Adipocyte (in vitro differentiated cells): ENCODE measurements around the gene LIMCH1.

Source experiments
- DNase-seq: peaks from one replicate; pipeline ENCODE4 v3.0.0-alpha.2; 2015; ENCODE audit warnings: low read depth
- H3K27me3 ChIP-seq: replicated peaks from 2 replicates; pipeline ENCODE4 v1.7.0; 2013; ENCODE audit warnings: mild to moderate bottlenecking, low read length, moderate library complexity; ENCODE audit not compliant: control insufficient read depth, insufficient read depth
- H3K36me3 ChIP-seq: 2 replicates; pipeline ENCODE4 v1.7.0; 2013; ENCODE audit warnings: low read length, mild to moderate bottlenecking, moderate library complexity; ENCODE audit not compliant: control insufficient read depth, insufficient read depth, severe bottlenecking
- H3K4me1 ChIP-seq: 2 replicates; pipeline ENCODE4 v1.7.0; 2013; ENCODE audit warnings: mild to moderate bottlenecking, low read length, moderate library complexity; ENCODE audit not compliant: control insufficient read depth, insufficient read depth
- H3K4me3 ChIP-seq: 2 replicates; pipeline ENCODE4 v1.7.0; 2013; ENCODE audit warnings: mild to moderate bottlenecking, low read length, moderate library complexity
- H3K9ac ChIP-seq: 2 replicates; pipeline ENCODE4 v1.7.0; 2013; ENCODE audit warnings: mild to moderate bottlenecking, low read length, moderate library complexity
- H3K9me3 ChIP-seq: 2 replicates; pipeline ENCODE4 v1.7.0; 2013; ENCODE audit warnings: mild to moderate bottlenecking, low read length, moderate library complexity; ENCODE audit not compliant: control insufficient read depth

The LIMCH1 gene

DNA sequence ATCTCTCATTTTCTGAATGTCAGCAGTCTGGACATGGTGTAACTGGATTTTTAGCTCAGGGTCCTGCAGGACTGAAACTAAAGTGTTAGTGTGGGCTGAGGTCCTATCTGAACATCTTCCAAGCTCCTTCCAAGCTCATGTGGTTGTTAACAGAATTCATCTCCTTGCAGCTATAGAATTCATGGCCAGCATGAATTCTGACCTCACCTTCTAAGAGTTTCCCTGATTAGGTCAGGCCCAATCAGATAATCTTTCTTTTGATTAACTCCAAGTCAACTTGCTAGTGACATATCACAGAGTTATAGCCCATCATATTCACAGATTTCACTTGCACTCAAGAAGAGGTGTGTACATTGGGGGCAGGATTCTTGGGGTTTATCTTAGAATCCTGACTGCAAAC, 59.5 kb downstream of the LIMCH1 start:
- H3K9ac ChIP-seq: no peak overlapping the region
- DNase-seq: no peak
- no peak overlapping the region for H3K4me3 ChIP-seq
- no peaks in the 10 kb centered on the region for H3K36me3 ChIP-seq
- no peaks in the 10 kb centered on the region for H3K9me3 ChIP-seq
- H3K4me1 ChIP-seq: peaks cover 3% of the 10 kb centered on the region
- peaks cover 2% of the 10 kb centered on the region for H3K27me3 ChIP-seq

DNA sequence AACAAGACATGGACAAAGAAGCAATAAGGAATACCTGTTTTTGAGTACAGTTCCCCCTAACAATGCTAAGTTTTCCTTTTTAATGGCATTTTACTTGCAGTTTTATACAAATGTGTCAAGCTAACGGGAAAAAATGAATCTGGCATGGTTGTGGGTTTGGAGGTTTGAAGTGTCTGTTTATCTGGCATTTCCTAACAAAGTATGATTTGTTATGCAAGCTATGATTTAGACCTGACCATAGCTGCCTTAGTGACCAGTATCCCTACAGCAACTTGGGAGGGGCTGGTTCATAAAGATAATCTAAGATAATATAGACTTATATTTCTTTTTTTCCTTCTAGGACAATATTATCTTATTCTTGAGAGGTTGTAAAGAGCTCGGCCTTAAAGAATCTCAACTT, 60.6 kb downstream of the LIMCH1 start:
- Histone ChIP-seq H3K4me1 (peaks cover 3% of the 10 kb centered on the region), H3K9me3 (no peaks in the 10 kb centered on the region), H3K9ac (no peak overlapping the region), H3K27me3 (peaks cover 2% of the 10 kb centered on the region), H3K36me3 (no peaks in the 10 kb centered on the region), H3K4me3 (no peak overlapping the region)
- DNase-seq: peak; percentile 4

DNA sequence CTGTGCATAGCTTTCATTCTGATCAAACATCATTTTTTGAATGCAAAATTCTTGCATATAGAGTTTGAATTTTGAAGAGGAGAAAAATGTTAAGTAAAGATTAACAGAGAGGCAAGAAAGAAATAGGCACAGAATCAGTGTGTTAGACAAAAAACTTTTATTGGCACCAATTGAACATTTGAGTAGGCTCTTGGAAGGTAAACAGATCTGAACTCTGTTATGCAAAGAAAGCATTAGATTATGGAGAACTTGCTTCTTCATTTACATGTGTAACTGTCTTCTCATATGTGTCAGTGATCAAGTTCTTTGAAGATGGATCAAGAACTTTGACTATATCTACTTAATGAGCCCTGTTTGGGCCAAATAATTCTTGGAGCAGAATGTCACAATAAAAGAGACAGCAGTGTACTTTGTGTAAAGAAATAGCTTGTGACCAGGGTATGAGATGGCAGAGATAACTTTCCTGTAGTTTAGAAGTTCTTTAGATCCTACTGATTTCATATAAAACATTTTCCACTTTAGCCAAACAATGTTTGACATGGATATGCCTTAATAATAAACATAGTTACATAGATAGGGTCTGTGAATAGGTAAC, 61.3 kb downstream of the LIMCH1 start:
- peaks cover 3% of the 10 kb centered on the region for H3K4me1 ChIP-seq
- no peak overlapping the region for H3K9ac ChIP-seq
- H3K27me3 ChIP-seq: peaks cover 2% of the 10 kb centered on the region
- H3K4me3 ChIP-seq: no peak overlapping the region
- H3K36me3 ChIP-seq: no peaks in the 10 kb centered on the region
- H3K9me3 ChIP-seq: no peaks in the 10 kb centered on the region
- no peak for DNase-seq

DNA sequence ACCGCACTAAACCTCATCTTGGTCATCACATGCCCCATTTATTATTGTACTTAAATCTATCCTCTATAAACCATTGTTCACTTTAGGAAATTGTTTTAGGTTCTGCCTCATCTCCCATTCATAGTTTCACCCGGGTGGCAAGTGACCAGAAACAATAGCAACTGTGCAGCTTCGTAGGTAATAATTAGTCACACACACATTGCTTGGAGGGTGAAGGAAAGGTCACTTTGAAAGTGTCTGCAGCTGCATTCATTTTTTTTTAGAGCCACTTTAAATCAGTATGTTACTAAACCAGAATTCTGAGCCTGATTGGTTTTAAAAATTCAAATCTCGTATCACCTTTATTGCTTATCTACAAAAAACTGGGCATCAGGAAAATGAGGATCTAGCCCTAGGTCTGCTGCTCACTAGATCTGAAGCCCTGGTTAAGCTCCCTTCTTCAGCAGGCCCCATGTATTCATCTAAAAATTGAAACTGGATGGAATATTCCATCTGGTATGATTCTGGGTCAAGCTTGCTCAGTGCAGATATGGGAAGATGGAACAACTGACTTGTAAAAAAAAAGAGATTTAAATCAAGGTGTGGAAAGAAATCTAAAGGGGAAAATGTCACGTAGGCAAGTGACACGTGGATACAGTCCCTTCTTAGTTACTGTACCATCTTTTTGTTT, 62.4 kb downstream of the LIMCH1 start:
- DNase-seq: no peak
- Histone ChIP-seq H3K36me3 (no peaks in the 10 kb centered on the region), H3K9ac (no peak overlapping the region), H3K4me1 (no peaks in the 10 kb centered on the region), H3K9me3 (no peaks in the 10 kb centered on the region), H3K4me3 (no peak overlapping the region), H3K27me3 (peaks cover 2% of the 10 kb centered on the region)

DNA sequence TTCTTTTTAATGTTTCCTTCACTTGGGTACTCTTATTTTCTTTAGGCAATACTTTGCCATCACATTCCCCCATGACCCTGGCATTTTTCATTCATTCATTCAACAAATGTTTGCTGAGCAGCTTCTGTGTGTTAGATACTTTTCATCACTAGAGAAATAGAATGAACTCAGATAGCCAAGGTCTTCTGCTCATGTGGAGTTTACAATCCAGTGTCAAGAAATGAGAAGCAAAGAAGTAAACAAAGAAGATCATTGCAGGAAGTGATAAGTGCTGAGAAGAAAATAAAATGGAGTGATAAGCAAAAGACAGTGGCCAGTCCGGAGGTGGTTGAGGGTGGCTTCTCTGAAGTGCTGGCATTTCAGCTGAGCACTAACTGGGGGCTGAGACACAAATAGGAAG, 63.1 kb downstream of the LIMCH1 start:
- no peaks in the 10 kb centered on the region for H3K36me3 ChIP-seq
- H3K9ac ChIP-seq: no peak overlapping the region
- no peak overlapping the region for H3K4me3 ChIP-seq
- peaks cover 2% of the 10 kb centered on the region for H3K27me3 ChIP-seq
- no peaks in the 10 kb centered on the region for H3K9me3 ChIP-seq
- no peaks in the 10 kb centered on the region for H3K4me1 ChIP-seq
- no peak for DNase-seq

DNA sequence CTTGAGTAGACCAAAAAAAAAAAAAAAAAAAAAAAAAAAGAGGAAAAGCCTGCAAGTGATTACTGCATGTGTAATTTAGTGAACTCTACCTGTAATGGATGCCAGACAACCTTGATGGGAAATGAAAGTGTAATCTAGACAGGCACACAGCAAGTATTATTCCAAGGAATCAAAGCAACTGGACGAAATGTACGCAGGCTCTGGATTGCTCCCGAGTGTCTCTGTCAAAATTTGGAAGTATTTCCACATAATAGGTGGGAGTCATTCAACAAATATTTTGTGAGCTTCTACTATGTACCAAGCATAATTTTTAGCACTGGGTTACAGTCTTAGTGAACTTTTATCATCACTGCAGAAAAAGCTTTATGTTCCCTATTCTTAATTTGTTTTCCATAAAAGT, 64.2 kb downstream of the LIMCH1 start:
- Histone ChIP-seq H3K36me3 (no peaks in the 10 kb centered on the region), H3K4me1 (no peaks in the 10 kb centered on the region), H3K9ac (no peak overlapping the region), H3K4me3 (no peak overlapping the region), H3K27me3 (peaks cover 2% of the 10 kb centered on the region), H3K9me3 (no peaks in the 10 kb centered on the region)
- DNase-seq: no peak

DNA sequence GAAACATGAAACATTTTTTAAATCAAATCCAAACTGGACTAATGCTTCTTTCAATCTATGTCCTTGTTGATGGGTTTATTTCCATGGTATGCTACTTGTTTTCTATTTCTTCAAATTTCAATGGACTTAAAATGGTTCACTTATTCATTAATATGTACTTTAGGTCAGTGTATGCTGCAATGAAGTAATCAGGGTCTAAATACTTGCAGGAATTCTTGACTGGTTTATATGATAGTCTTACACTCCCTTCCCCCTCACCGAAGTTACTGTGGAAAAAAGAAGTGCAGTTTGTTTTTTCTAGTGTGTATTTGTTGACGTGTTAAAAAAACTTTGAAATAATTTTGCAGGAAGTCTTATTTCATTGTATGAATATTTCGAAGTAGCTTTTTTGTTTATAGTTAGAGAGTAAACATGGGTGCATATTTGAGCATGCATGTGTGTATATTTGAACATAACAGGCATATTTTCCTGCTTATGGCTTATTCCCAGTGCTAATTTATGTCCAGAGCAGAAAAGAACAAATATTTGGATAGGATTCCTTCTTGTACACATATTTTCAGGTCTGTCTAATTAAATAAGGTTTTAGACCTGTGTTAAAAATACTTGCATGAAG, 65.0 kb downstream of the LIMCH1 start:
- Histone ChIP-seq H3K4me3 (no peak overlapping the region), H3K36me3 (no peaks in the 10 kb centered on the region), H3K9ac (no peak overlapping the region), H3K4me1 (no peaks in the 10 kb centered on the region), H3K9me3 (no peaks in the 10 kb centered on the region), H3K27me3 (no peaks in the 10 kb centered on the region)
- no peak for DNase-seq

DNA sequence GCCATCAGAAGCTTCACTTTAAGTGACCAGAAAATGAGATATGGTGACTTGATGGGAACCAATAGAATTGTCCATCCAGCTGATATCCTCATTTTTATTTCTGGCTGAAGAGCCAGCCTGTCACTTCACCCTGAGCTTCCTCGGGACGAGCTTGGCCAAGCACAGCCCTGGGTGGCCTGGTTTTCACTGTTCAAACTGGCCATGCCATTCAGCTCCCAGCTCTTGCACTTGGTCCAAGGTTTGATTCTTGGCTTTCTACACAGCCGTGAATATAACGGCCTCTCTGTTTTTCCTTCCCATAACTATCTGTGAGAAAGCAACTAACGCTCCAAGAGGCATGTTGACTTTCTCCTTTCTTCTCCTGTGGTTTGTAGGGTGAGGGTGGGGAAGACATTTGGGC, 71.9 kb downstream of the LIMCH1 start:
- no peak overlapping the region for H3K9ac ChIP-seq
- H3K4me3 ChIP-seq: no peak overlapping the region
- H3K27me3 ChIP-seq: no peaks in the 10 kb centered on the region
- peaks cover 22% of the 10 kb centered on the region for H3K4me1 ChIP-seq
- H3K36me3 ChIP-seq: no peaks in the 10 kb centered on the region
- no peaks in the 10 kb centered on the region for H3K9me3 ChIP-seq
- no peak for DNase-seq

DNA sequence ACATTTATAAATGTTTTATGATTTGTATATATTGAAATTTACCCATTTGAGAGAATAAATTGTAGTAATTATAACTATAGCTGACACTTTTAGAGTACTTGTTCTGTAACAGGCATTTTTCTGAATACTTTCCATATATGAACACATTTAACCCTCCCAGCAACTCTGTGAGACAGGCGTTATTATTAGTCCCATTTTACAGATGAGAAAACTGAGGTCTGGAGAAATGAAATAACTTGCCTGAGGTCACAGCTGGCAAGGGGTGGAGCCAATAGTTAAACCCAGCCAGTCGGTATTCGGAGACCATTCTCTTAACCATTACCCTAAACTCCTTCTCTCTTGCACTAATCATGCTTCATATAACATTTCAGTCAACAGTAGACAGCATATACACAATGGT, 72.5 kb downstream of the LIMCH1 start:
- Histone ChIP-seq H3K9ac (no peak overlapping the region), H3K4me3 (no peak overlapping the region), H3K4me1 (peaks cover 22% of the 10 kb centered on the region), H3K27me3 (no peaks in the 10 kb centered on the region), H3K9me3 (no peaks in the 10 kb centered on the region), H3K36me3 (no peaks in the 10 kb centered on the region)
- no peak for DNase-seq

DNA sequence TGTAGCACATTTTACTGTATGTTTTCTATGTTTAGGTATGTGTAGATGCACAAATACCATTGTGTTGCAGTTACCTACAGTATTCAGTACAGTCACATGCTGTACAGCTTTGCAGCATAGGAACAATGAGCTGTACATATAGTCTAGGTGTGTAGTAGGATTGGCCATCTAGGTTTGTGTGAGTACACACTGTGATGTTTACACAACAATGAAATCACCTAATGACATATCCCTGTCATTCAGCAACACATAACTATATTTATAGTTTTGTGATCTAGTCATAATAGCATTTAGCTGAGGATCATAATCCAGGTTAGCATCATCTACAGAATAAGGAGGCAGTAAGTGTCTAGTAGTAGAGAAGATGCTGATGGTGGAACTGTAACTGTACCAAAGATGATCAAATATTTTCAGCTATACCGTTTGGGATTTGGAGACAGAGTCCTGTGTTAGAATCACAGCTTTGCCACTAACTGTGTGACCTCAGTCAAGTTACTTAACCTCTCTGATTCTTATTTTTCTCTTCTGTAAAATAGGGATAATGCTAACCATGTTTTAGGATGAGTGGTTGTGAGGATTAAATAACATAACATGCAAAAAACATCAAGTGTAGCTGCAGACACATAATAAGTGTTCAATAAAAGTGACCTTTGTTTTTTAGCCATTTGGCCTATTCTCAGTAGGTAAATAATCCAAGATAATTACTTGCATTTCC, 73.3 kb downstream of the LIMCH1 start:
- H3K9ac ChIP-seq: no peak overlapping the region
- no peaks in the 10 kb centered on the region for H3K36me3 ChIP-seq
- H3K9me3 ChIP-seq: no peaks in the 10 kb centered on the region
- DNase-seq: no peak
- peaks cover 22% of the 10 kb centered on the region for H3K4me1 ChIP-seq
- H3K4me3 ChIP-seq: no peak overlapping the region
- H3K27me3 ChIP-seq: no peaks in the 10 kb centered on the region
